B cell (primary cell): ENCODE measurements around the gene ARRDC1.

Source experiments
- EZH2 ChIP-seq: IDR thresholded peaks from 2 replicates; pipeline ENCODE4 v1.6.1; 2012; ENCODE audit warnings: borderline replicate concordance, low read depth, mild to moderate bottlenecking, moderate library complexity, low read length; ENCODE audit not compliant: insufficient read depth, poor library complexity, severe bottlenecking
- TF ChIP-seq, protein P1 (sequence below): fragments of 200-600 bp; IDR thresholded peaks from one replicate; pipeline ENCODE4 v1.8.0; 2022; ENCODE audit warnings: antibody characterized with exemption, mild to moderate bottlenecking

GRCh38 chr9:137634016-137634415 is 28.5 kb downstream of the ARRDC1 start:
- TF ChIP-seq, protein P1, sequence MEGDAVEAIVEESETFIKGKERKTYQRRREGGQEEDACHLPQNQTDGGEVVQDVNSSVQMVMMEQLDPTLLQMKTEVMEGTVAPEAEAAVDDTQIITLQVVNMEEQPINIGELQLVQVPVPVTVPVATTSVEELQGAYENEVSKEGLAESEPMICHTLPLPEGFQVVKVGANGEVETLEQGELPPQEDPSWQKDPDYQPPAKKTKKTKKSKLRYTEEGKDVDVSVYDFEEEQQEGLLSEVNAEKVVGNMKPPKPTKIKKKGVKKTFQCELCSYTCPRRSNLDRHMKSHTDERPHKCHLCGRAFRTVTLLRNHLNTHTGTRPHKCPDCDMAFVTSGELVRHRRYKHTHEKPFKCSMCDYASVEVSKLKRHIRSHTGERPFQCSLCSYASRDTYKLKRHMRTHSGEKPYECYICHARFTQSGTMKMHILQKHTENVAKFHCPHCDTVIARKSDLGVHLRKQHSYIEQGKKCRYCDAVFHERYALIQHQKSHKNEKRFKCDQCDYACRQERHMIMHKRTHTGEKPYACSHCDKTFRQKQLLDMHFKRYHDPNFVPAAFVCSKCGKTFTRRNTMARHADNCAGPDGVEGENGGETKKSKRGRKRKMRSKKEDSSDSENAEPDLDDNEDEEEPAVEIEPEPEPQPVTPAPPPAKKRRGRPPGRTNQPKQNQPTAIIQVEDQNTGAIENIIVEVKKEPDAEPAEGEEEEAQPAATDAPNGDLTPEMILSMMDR = no peak
- TF ChIP-seq EZH2 = no peak
